Neural cell (in vitro differentiated cells): ENCODE measurements around the gene LNX1. TPM values are rescaled to one million over a fixed set of nuclear protein-coding genes. Genes with fewer than 3 reads are reported as not detected.

Source experiments
- H2AFZ ChIP-seq: fragments of 200-600, 300-800 bp; sonication (generic), shearing (Covaris generic); 2 replicates; pipeline ENCODE4 v1.6.0; 2014; ENCODE audit warnings: low read depth, mild to moderate bottlenecking, antibody characterized with exemption, low read length, moderate library complexity
- H3F3A ChIP-seq: fragments of 200-600 bp; shearing (Covaris generic); 2 replicates; pipeline ENCODE4 v1.6.1; 2016; ENCODE audit warnings: mild to moderate bottlenecking, moderate library complexity, mixed read lengths, antibody characterized with exemption, low read length; ENCODE audit not compliant: insufficient read depth, poor library complexity, severe bottlenecking
- H3K27ac ChIP-seq: fragments of 200-600, 300-800 bp; sonication (generic), shearing (Covaris generic); 2 replicates; pipeline ENCODE4 v1.5.1; 2014; ENCODE audit warnings: mild to moderate bottlenecking, low read length, moderate library complexity
- H3K27me3 ChIP-seq: fragments of 300-800, 200-600 bp; sonication (generic), shearing (Covaris generic); 2 replicates; pipeline ENCODE4 v1.6.0; 2014; ENCODE audit warnings: mild to moderate bottlenecking, low read depth, low read length, moderate library complexity; ENCODE audit not compliant: insufficient read depth
- H3K36me3 ChIP-seq: fragments of 300-800, 200-600 bp; sonication (generic), shearing (Covaris generic); 2 replicates; pipeline ENCODE4 v1.5.1; 2014; ENCODE audit warnings: mild to moderate bottlenecking, antibody characterized with exemption, low read length, moderate library complexity; ENCODE audit not compliant: insufficient read depth
- H3K4me2 ChIP-seq: fragments of 300-800, 200-600 bp; sonication (generic), shearing (Covaris generic); 2 replicates; pipeline ENCODE4 v1.6.0; 2014; ENCODE audit warnings: mild to moderate bottlenecking, low read length
- H3K4me3 ChIP-seq: fragments of 300-800, 200-600 bp; sonication (generic), shearing (Covaris generic); 2 replicates; pipeline ENCODE4 v1.5.1; 2014; ENCODE audit warnings: mild to moderate bottlenecking, low read length, moderate library complexity
- H3K79me2 ChIP-seq: fragments of 200-600 bp; shearing (Covaris generic); replicated peaks from 2 replicates; pipeline ENCODE4 v1.6.0; 2014; ENCODE audit warnings: mild to moderate bottlenecking, low read length, moderate library complexity; ENCODE audit not compliant: insufficient read depth
- H3K9ac ChIP-seq: fragments of 300-800, 200-600 bp; sonication (generic), shearing (Covaris generic); 2 replicates; pipeline ENCODE4 v1.6.1; 2016; ENCODE audit warnings: mild to moderate bottlenecking, low read length, mixed read lengths
- H3K9me2 ChIP-seq: fragments of 200-600 bp; shearing (Covaris generic); 2 replicates; pipeline ENCODE4 v1.6.1; 2016; ENCODE audit warnings: mild to moderate bottlenecking, low read length, mixed read lengths; ENCODE audit not compliant: insufficient read depth
- H3K9me3 ChIP-seq: fragments of 200-600, 300-800 bp; sonication (generic), shearing (Covaris generic); 2 replicates; pipeline ENCODE4 v1.6.1; 2016; ENCODE audit warnings: mild to moderate bottlenecking, mixed run types, low read length, moderate library complexity, mixed read lengths
- H4K20me1 ChIP-seq: fragments of 200-600 bp; shearing (Covaris generic); 2 replicates; pipeline ENCODE4 v1.6.1; 2016; ENCODE audit warnings: mild to moderate bottlenecking, mixed run types; ENCODE audit not compliant: insufficient read depth
- CTCF ChIP-seq: fragments of 450-650 bp; IDR thresholded peaks from 2 replicates; pipeline ENCODE4 v1.5.1; 2014; ENCODE audit warnings: antibody characterized with exemption, mild to moderate bottlenecking, moderate library complexity; ENCODE audit not compliant: poor library complexity, severe bottlenecking
- EP300 ChIP-seq: fragments of 450-650 bp; conservative IDR thresholded peaks from 2 replicates; pipeline ENCODE4 v1.6.1; 2014; ENCODE audit warnings: antibody characterized with exemption, mild to moderate bottlenecking, moderate library complexity; ENCODE audit not compliant: poor library complexity, severe bottlenecking
- EZH2 ChIP-seq: fragments of 200-600, 300-800 bp; shearing (Covaris generic), sonication (generic); IDR thresholded peaks from 2 replicates; pipeline ENCODE4 v1.6.1; 2014; ENCODE audit warnings: antibody characterized with exemption, low read length, borderline replicate concordance, mild to moderate bottlenecking; ENCODE audit not compliant: insufficient read depth, poor library complexity, severe bottlenecking
- MXI1 ChIP-seq: fragments of 450-650 bp; conservative IDR thresholded peaks from 2 replicates; pipeline ENCODE4 v1.6.1; 2014; ENCODE audit warnings: antibody characterized with exemption, mild to moderate bottlenecking; ENCODE audit not compliant: poor library complexity, severe bottlenecking
- POLR2AphosphoS5 ChIP-seq: IDR thresholded peaks from 2 replicates; pipeline ENCODE4 v1.6.1; 2012
- RAD21 ChIP-seq: fragments of 450-650 bp; conservative IDR thresholded peaks from 2 replicates; pipeline ENCODE4 v1.6.1; 2014; ENCODE audit warnings: antibody characterized with exemption, mild to moderate bottlenecking, moderate library complexity
- SMC3 ChIP-seq: fragments of 450-650 bp; conservative IDR thresholded peaks from 2 replicates; pipeline ENCODE4 v1.6.1; 2014; ENCODE audit warnings: antibody characterized with exemption, mild to moderate bottlenecking, moderate library complexity; ENCODE audit not compliant: poor library complexity
- TAF1 ChIP-seq: IDR thresholded peaks from 2 replicates; pipeline ENCODE4 v1.6.1; 2012; ENCODE audit warnings: low read depth
- polyA plus RNA-seq: library from polyadenylated mRNA; depleted of rRNA; stranded (reverse); fragments of >200 nt; gene quantifications from 2 replicates; pipeline ENCODE4 v1.2.3, GENCODE V29; 2014
- TF ChIP-seq, protein P1 (sequence below): IDR thresholded peaks from 2 replicates; pipeline ENCODE4 v1.6.1; 2012; ENCODE audit warnings: borderline replicate concordance

LNX1 gene
- polyA plus RNA-seq, 1 donor from 2014 or later = 3.4 TPM

DNA sequence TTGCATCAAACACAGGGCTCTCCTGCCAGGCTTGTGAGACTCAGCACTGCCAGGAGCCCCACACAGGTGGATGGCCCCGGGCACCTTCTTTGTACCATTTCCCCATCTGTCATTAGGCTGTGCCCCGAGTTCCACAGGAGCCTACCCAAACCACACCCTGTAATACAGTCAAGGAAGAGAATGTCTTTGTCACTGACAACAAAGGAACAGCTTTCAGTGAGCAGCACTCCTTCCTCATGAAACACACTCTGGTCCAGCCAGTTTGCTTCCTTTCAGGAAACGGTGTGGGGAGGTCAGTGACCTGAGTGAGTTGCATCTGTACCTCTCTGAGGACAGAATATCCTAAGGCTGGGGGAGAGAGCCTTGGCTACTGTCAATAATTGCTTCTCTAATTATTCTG, 53.7 kb downstream of the LNX1 start:
- TF ChIP-seq SMC3 = no peak
- TF ChIP-seq POLR2AphosphoS5 = no peak
- no peak for TF ChIP-seq CTCF
- TF ChIP-seq EZH2 = no peak
- TF ChIP-seq EP300 = no peak
- no peak for TF ChIP-seq MXI1
- no peak for TF ChIP-seq TAF1
- TF ChIP-seq, protein P1, sequence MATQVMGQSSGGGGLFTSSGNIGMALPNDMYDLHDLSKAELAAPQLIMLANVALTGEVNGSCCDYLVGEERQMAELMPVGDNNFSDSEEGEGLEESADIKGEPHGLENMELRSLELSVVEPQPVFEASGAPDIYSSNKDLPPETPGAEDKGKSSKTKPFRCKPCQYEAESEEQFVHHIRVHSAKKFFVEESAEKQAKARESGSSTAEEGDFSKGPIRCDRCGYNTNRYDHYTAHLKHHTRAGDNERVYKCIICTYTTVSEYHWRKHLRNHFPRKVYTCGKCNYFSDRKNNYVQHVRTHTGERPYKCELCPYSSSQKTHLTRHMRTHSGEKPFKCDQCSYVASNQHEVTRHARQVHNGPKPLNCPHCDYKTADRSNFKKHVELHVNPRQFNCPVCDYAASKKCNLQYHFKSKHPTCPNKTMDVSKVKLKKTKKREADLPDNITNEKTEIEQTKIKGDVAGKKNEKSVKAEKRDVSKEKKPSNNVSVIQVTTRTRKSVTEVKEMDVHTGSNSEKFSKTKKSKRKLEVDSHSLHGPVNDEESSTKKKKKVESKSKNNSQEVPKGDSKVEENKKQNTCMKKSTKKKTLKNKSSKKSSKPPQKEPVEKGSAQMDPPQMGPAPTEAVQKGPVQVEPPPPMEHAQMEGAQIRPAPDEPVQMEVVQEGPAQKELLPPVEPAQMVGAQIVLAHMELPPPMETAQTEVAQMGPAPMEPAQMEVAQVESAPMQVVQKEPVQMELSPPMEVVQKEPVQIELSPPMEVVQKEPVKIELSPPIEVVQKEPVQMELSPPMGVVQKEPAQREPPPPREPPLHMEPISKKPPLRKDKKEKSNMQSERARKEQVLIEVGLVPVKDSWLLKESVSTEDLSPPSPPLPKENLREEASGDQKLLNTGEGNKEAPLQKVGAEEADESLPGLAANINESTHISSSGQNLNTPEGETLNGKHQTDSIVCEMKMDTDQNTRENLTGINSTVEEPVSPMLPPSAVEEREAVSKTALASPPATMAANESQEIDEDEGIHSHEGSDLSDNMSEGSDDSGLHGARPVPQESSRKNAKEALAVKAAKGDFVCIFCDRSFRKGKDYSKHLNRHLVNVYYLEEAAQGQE = no peak
- TF ChIP-seq RAD21 = no peak
- H3K27me3 ChIP-seq = no peaks in the 10 kb centered on the region

GRCh38 chr4:53536328-53536727, 55.0 kb downstream of the LNX1 start:
- no peak overlapping the region for H2AFZ ChIP-seq
- no peak overlapping the region for H3K27ac ChIP-seq
- H3K36me3 ChIP-seq = no peaks in the 10 kb centered on the region
- no peaks in the 10 kb centered on the region for H3F3A ChIP-seq
- H3K27me3 ChIP-seq = no peaks in the 10 kb centered on the region
- no peaks in the 10 kb centered on the region for H3K79me2 ChIP-seq
- no peak overlapping the region for H3K4me2 ChIP-seq
- no peaks in the 10 kb centered on the region for H3K9me3 ChIP-seq
- H3K9me2 ChIP-seq = no peaks in the 10 kb centered on the region
- no peaks in the 10 kb centered on the region for H4K20me1 ChIP-seq
- no peak overlapping the region for H3K9ac ChIP-seq
- no peak for TF ChIP-seq TAF1
- no peak for TF ChIP-seq EZH2
- no peak for TF ChIP-seq EP300
- no peak for TF ChIP-seq MXI1
- TF ChIP-seq POLR2AphosphoS5 = no peak
- TF ChIP-seq, protein P1 = no peak
- TF ChIP-seq SMC3 = no peak
- no peak for TF ChIP-seq RAD21
- TF ChIP-seq CTCF = no peak
- H3K4me3 ChIP-seq = no peak overlapping the region

More for the DNA sequence above, 53.7 kb downstream of the LNX1 start:
- Histone ChIP-seq H3K9ac (no peak overlapping the region), H4K20me1 (no peaks in the 10 kb centered on the region), H3K79me2 (no peaks in the 10 kb centered on the region), H3K9me3 (no peaks in the 10 kb centered on the region), H3K4me3 (no peak overlapping the region), H3K27ac (no peak overlapping the region), H2AFZ (no peak overlapping the region), H3K9me2 (no peaks in the 10 kb centered on the region), H3F3A (no peaks in the 10 kb centered on the region), H3K4me2 (no peak overlapping the region), H3K36me3 (no peaks in the 10 kb centered on the region)
